Mesenchymal stem cell (in vitro differentiated cells and primary cell): ENCODE measurements around the gene YAF2.

Experiments
- DNase-seq: peaks from one replicate; pipeline ENCODE4 v3.0.0-alpha.2; 2013
- H2AFZ ChIP-seq: one replicate; pipeline ENCODE4 v1.6.1; 2013; ENCODE audit warnings: low read depth, mild to moderate bottlenecking, control low read depth, inconsistent platforms, low read length, moderate library complexity
- H2AK5ac ChIP-seq: 2 replicates; pipeline ENCODE4 v1.6.1; 2013; ENCODE audit warnings: low read length, moderate library complexity, mild to moderate bottlenecking, inconsistent platforms; ENCODE audit not compliant: severe bottlenecking
- H2BK120ac ChIP-seq: one replicate; pipeline ENCODE4 v1.6.1; 2013; ENCODE audit warnings: low read depth, mild to moderate bottlenecking, inconsistent platforms, low read length, moderate library complexity
- H2BK12ac ChIP-seq, 2 experiments: one replicate each; pipeline ENCODE4 v1.6.1; 2013; ENCODE audit warnings: inconsistent platforms in 2 of 2, low read length in 2 of 2, mild to moderate bottlenecking in 2 of 2, moderate library complexity in 2 of 2, control low read depth in 1 of 2
- H2BK15ac ChIP-seq: one replicate; pipeline ENCODE4 v1.6.1; 2013; ENCODE audit warnings: mild to moderate bottlenecking, low read depth, inconsistent platforms; ENCODE audit not compliant: poor library complexity, severe bottlenecking
- H2BK5ac ChIP-seq: 2 replicates; pipeline ENCODE4 v1.6.1; 2013; ENCODE audit warnings: low read depth, mild to moderate bottlenecking, low read length, control low read depth, inconsistent platforms; ENCODE audit not compliant: poor library complexity, severe bottlenecking
- H3K14ac ChIP-seq, 2 experiments: one replicate each; pipeline ENCODE4 v1.6.1; 2013; ENCODE audit warnings: inconsistent platforms in 2 of 2, low read length in 2 of 2, control low read depth in 1 of 2, mild to moderate bottlenecking in 1 of 2, moderate library complexity in 1 of 2
- H3K18ac ChIP-seq, 2 experiments: one replicate each; pipeline ENCODE4 v1.6.1; 2013; ENCODE audit warnings: inconsistent platforms in 2 of 2, low read length in 2 of 2, control low read depth in 1 of 2, low read depth in 1 of 2, mild to moderate bottlenecking in 1 of 2
- H3K23ac ChIP-seq, 2 experiments: one replicate each; pipeline ENCODE4 v1.6.1; 2013; ENCODE audit warnings: inconsistent platforms in 2 of 2, low read length in 2 of 2, mild to moderate bottlenecking in 2 of 2, moderate library complexity in 2 of 2, control low read depth in 1 of 2
- H3K27ac ChIP-seq: 2 replicates; pipeline ENCODE4 v1.5.1; 2013; ENCODE audit warnings: mild to moderate bottlenecking, moderate library complexity, low read length, control low read depth, inconsistent platforms; ENCODE audit not compliant: poor library complexity, severe bottlenecking
- H3K27me3 ChIP-seq, 2 experiments: 2 replicates each; pipeline versions ENCODE4 v1.6.1 to v1.7.0; 2013; ENCODE audit warnings: low read length in 2 of 2, mild to moderate bottlenecking in 2 of 2, moderate library complexity in 2 of 2, control low read depth in 1 of 2, inconsistent platforms in 1 of 2; ENCODE audit not compliant: control insufficient read depth in 1 of 2, insufficient read depth in 1 of 2
- H3K36me3 ChIP-seq, 2 experiments: 2 replicates each; pipeline versions ENCODE4 v1.6.1 to v1.7.0; 2013; ENCODE audit warnings: low read length in 2 of 2, control low read depth in 1 of 2, inconsistent platforms in 1 of 2, low read depth in 1 of 2, mild to moderate bottlenecking in 1 of 2; ENCODE audit not compliant: insufficient read depth in 2 of 2, control insufficient read depth in 1 of 2
- H3K4ac ChIP-seq, 2 experiments: one replicate each; pipeline ENCODE4 v1.6.1; 2013; ENCODE audit warnings: inconsistent platforms in 2 of 2, low read length in 2 of 2, mild to moderate bottlenecking in 2 of 2, moderate library complexity in 2 of 2, control low read depth in 1 of 2, low read depth in 1 of 2
- H3K4me1 ChIP-seq: 2 replicates; pipeline ENCODE4 v1.6.1; 2013; ENCODE audit warnings: low read depth, low read length, control low read depth; ENCODE audit not compliant: control insufficient read depth, insufficient read depth
- H3K4me2 ChIP-seq: 2 replicates; pipeline ENCODE4 v1.6.1; 2013; ENCODE audit warnings: low read length, mild to moderate bottlenecking, inconsistent platforms; ENCODE audit not compliant: poor library complexity, severe bottlenecking
- H3K4me3 ChIP-seq, 2 experiments: 2 replicates each; pipeline versions ENCODE4 v1.5.1 to v1.7.0; 2013; ENCODE audit warnings: low read length in 2 of 2, mild to moderate bottlenecking in 2 of 2, control low read depth in 1 of 2, low read depth in 1 of 2; ENCODE audit not compliant: insufficient read depth in 1 of 2
- H3K79me1 ChIP-seq: replicated peaks from 2 replicates; pipeline ENCODE4 v1.6.1; 2013; ENCODE audit warnings: mild to moderate bottlenecking, control low read depth, low read length, inconsistent platforms; ENCODE audit not compliant: poor library complexity, severe bottlenecking
- H3K9ac ChIP-seq: 2 replicates; pipeline ENCODE4 v1.7.0; 2013; ENCODE audit warnings: mild to moderate bottlenecking, low read length, moderate library complexity
- H3K9me3 ChIP-seq: 2 replicates; pipeline ENCODE4 v1.7.0; 2013; ENCODE audit warnings: mild to moderate bottlenecking, low read length; ENCODE audit not compliant: control insufficient read depth
- H4K8ac ChIP-seq: one replicate; pipeline ENCODE4 v1.6.1; 2013; ENCODE audit warnings: inconsistent platforms, mild to moderate bottlenecking, low read length, moderate library complexity
- H4K91ac ChIP-seq: one replicate; pipeline ENCODE4 v1.6.1; 2013; ENCODE audit warnings: mild to moderate bottlenecking, low read length, inconsistent platforms
- WGBS: methylation state at CpG from one replicate; pipeline ENCODE4 v1.1.7; 2013; ENCODE audit warnings: mixed read lengths; 5-methylcytosine and 5-hydroxymethylcytosine counted together

The YAF2 gene

DNA sequence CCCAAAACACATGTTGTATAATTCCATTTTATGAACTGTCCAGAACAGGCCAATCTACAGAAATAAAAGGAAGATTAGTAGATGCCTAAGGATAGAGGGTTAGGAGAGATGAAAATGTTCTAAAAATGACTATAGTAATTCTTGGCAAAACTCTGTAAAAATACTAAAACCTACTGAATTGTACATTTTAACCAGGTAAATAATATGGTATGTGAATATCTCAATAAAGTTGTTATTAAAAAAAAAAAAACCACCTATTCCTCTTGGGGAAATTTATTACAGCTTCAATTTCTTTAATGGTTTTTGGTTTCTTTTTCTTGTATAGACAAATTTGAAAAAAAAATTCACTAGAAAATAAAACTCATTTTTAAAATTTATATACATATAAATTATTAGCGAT, 33.2 kb downstream of the YAF2 start:
- Histone ChIP-seq H2BK120ac (no peak overlapping the region), H4K91ac (no peak overlapping the region), H3K9me3 (no peaks in the 10 kb centered on the region), H4K8ac (no peak overlapping the region), H2BK15ac (no peak overlapping the region), H3K4ac (no peak overlapping the region), H2BK5ac (no peak overlapping the region), H2AFZ (no peak overlapping the region), H3K23ac (no peak overlapping the region), H3K79me1 (peaks cover 5% of the 10 kb centered on the region), H3K36me3 (peaks cover 0 to 18% of the 10 kb centered on the region in 2 experiments), H3K9ac (no peak overlapping the region), H3K4me3 (no peak overlapping the region), H3K27ac (no peak overlapping the region), H3K14ac (no peak overlapping the region), H3K4me1 (no peaks in the 10 kb centered on the region), H2BK12ac (no peak overlapping the region), H3K4me2 (no peak overlapping the region), H3K18ac (no peak overlapping the region), H3K27me3 (no peaks in the 10 kb centered on the region), H2AK5ac (no peak overlapping the region)
- WGBS: 100% methylated on average over 1 of the region's 1 CpG
- DNase-seq: no peak

DNA sequence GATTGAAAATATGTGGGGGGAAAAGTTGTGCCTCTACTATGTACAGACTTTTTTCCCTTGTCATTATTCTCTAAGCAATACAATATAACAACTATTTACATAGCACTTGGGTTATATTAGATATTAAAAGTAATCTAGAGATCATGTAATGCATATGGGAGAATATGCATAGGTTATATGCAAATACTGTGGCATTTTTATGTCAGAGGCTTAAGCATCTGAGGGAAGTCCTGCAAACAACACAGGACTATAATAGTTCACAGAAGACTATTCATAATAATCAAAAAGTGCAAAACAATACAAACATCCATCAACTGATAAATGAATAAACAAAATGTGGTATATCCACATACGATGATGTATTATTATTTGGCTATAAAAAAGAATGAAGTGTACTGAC, 33.7 kb downstream of the YAF2 start:
- Histone ChIP-seq H3K4ac (no peak overlapping the region), H3K14ac (no peak overlapping the region), H2AFZ (no peak overlapping the region), H4K8ac (no peak overlapping the region), H3K18ac (no peak overlapping the region), H2BK5ac (no peak overlapping the region), H3K4me1 (no peaks in the 10 kb centered on the region), H3K27me3 (no peaks in the 10 kb centered on the region), H2BK12ac (no peak overlapping the region), H3K27ac (no peak overlapping the region), H3K4me2 (no peak overlapping the region), H2BK15ac (no peak overlapping the region), H2AK5ac (no peak overlapping the region), H3K9me3 (no peaks in the 10 kb centered on the region), H3K36me3 (peaks cover 0 to 19% of the 10 kb centered on the region in 2 experiments), H3K9ac (no peak overlapping the region), H3K79me1 (peaks cover 5% of the 10 kb centered on the region), H2BK120ac (no peak overlapping the region), H3K4me3 (no peak overlapping the region), H3K23ac (no peak overlapping the region), H4K91ac (no peak overlapping the region)
- no CpG with 5 or more reads among the region's 1 CpG for WGBS
- no peak for DNase-seq

- Histone ChIP-seq H3K36me3 (peaks cover 0 to 46% of the 10 kb centered on the region in 2 experiments), H3K27me3 (no peaks in the 10 kb centered on the region), H3K14ac (no peak overlapping the region), H2AFZ (no peak overlapping the region), H2AK5ac (no peak overlapping the region), H3K9ac (no peak overlapping the region), H2BK12ac (no peak overlapping the region), H3K4me1 (no peaks in the 10 kb centered on the region), H4K8ac (no peak overlapping the region), H3K4me3 (no peak overlapping the region), H3K4ac (no peak overlapping the region), H2BK120ac (no peak overlapping the region), H4K91ac (no peak overlapping the region), H3K27ac (no peak overlapping the region), H3K4me2 (no peak overlapping the region), H3K79me1 (peaks cover 6% of the 10 kb centered on the region), H3K23ac (no peak overlapping the region), H3K18ac (no peak overlapping the region), H3K9me3 (no peaks in the 10 kb centered on the region), H2BK5ac (no peak overlapping the region), H2BK15ac (no peak overlapping the region)
- DNase-seq: no peak
- 100% methylated on average over 2 of the region's 2 CpGs for WGBS
Observed at GRCh38 chr12:42201063-42201462, 37.0 kb downstream of the YAF2 start.

- Histone ChIP-seq H3K36me3 (peaks cover 0 to 48% of the 10 kb centered on the region in 2 experiments), H2AFZ (no peak overlapping the region), H4K8ac (no peak overlapping the region), H3K27me3 (no peaks in the 10 kb centered on the region), H3K4me1 (no peaks in the 10 kb centered on the region), H3K4ac (no peak overlapping the region), H3K79me1 (peaks cover 7% of the 10 kb centered on the region), H3K9me3 (no peaks in the 10 kb centered on the region), H2BK5ac (no peak overlapping the region), H3K14ac (no peak overlapping the region), H3K9ac (no peak overlapping the region), H2BK15ac (no peak overlapping the region), H3K27ac (no peak overlapping the region), H3K4me2 (no peak overlapping the region), H4K91ac (no peak overlapping the region), H3K23ac (no peak overlapping the region), H2BK12ac (no peak overlapping the region), H2AK5ac (no peak overlapping the region), H3K18ac (no peak overlapping the region), H2BK120ac (no peak overlapping the region), H3K4me3 (no peak overlapping the region)
- DNase-seq: no peak
Observed at GRCh38 chr12:42199007-42199406, 39.0 kb downstream of the YAF2 start.
